HG03469 (cell line): Measurements from ENCODE around the gene RRBP1.
"Not testable (repeated sequence)": the region's sequence is repeated elsewhere in the genome, so short reads cannot be mapped to it uniquely, and the experiment has no call there.

Experiments
- ATAC-seq: cut with Tn5 transposase; IDR thresholded peaks from one replicate; pipeline ENCODE4 v1.9.1; 2021; ENCODE audit warnings: mild to moderate bottlenecking, moderate library complexity, moderate number of reproducible peaks; ENCODE audit not compliant: unreplicated experiment

RRBP1 gene

GRCh38 chr20:17666481-17666880 is 15.6 kb downstream of the RRBP1 start:
- no peak for ATAC-seq

GRCh38 chr20:17665756-17666155 is 16.3 kb downstream of the RRBP1 start:
- no peak for ATAC-seq

GRCh38 chr20:17664025-17664633 is 17.9 kb downstream of the RRBP1 start:
- no peak for ATAC-seq

- ATAC-seq = no peak
Measured at GRCh38 chr20:17663486-17663885, 18.6 kb downstream of the RRBP1 start.

GRCh38 chr20:17663040-17663399 is 19.0 kb downstream of the RRBP1 start:
- no peak for ATAC-seq

GRCh38 chr20:17662333-17663039 is 19.6 kb downstream of the RRBP1 start:
- ATAC-seq = no peak

- no peak for ATAC-seq
Measured at GRCh38 chr20:17661121-17661744, 20.8 kb downstream of the RRBP1 start.

GRCh38 chr20:17660667-17661066 is 21.4 kb downstream of the RRBP1 start:
- ATAC-seq = no peak

- ATAC-seq = no peak
Measured at GRCh38 chr20:17659801-17660200, 22.2 kb downstream of the RRBP1 start.

- ATAC-seq = not testable (repeated sequence)
Measured at GRCh38 chr20:17659344-17659743, 22.7 kb downstream of the RRBP1 start.

- ATAC-seq = no peak
Measured at GRCh38 chr20:17658648-17658993, 23.4 kb downstream of the RRBP1 start.

- ATAC-seq = no peak
Measured at GRCh38 chr20:17657898-17658647, 24.0 kb downstream of the RRBP1 start.

GRCh38 chr20:17657079-17657825 is 24.8 kb downstream of the RRBP1 start:
- ATAC-seq = no peak

GRCh38 chr20:17655865-17656479 is 26.1 kb downstream of the RRBP1 start:
- no peak for ATAC-seq

- ATAC-seq = no peak
Measured at GRCh38 chr20:17655286-17655651, 26.8 kb downstream of the RRBP1 start.

GRCh38 chr20:17654649-17655285 is 27.3 kb downstream of the RRBP1 start:
- no peak for ATAC-seq

GRCh38 chr20:17653835-17654648 is 28.0 kb downstream of the RRBP1 start:
- no peak for ATAC-seq

GRCh38 chr20:17652411-17652810 is 29.6 kb downstream of the RRBP1 start:
- ATAC-seq = no peak

GRCh38 chr20:17651760-17652388 is 30.2 kb downstream of the RRBP1 start:
- no peak for ATAC-seq
